H7 (cell line): Measurements from ENCODE around the gene TSEN2. TPM values are rescaled to one million over a fixed set of nuclear protein-coding genes. Genes with fewer than 3 reads are reported as not detected.

Experiments used
- DNase-seq: peaks from one replicate; pipeline ENCODE4 v3.0.0; 2012
- H3K27me3 ChIP-seq: 2 replicates; pipeline ENCODE4 v1.6.0; 2011; ENCODE audit warnings: mild to moderate bottlenecking, low read length; ENCODE audit not compliant: control insufficient read depth, insufficient read depth
- H3K36me3 ChIP-seq: replicated peaks from 2 replicates; pipeline ENCODE4 v1.5.1; 2011; ENCODE audit warnings: low read length; ENCODE audit not compliant: control insufficient read depth, insufficient read depth
- H3K4me3 ChIP-seq: 2 replicates; pipeline ENCODE4 v1.5.1; 2011; ENCODE audit warnings: low read depth, mild to moderate bottlenecking, control low read depth, low read length, moderate library complexity; ENCODE audit not compliant: insufficient read depth
- total RNA-seq: library from RNA; depleted of rRNA; stranded (reverse); fragments of >200 nt; shearing (Covaris generic); gene quantifications from 2 replicates; pipeline ENCODE4 v1.2.3, GENCODE V29; 2014; rRNA removed

Gene TSEN2
- 17.1 and 19.3 TPM in 2 replicates for total RNA-seq

DNA sequence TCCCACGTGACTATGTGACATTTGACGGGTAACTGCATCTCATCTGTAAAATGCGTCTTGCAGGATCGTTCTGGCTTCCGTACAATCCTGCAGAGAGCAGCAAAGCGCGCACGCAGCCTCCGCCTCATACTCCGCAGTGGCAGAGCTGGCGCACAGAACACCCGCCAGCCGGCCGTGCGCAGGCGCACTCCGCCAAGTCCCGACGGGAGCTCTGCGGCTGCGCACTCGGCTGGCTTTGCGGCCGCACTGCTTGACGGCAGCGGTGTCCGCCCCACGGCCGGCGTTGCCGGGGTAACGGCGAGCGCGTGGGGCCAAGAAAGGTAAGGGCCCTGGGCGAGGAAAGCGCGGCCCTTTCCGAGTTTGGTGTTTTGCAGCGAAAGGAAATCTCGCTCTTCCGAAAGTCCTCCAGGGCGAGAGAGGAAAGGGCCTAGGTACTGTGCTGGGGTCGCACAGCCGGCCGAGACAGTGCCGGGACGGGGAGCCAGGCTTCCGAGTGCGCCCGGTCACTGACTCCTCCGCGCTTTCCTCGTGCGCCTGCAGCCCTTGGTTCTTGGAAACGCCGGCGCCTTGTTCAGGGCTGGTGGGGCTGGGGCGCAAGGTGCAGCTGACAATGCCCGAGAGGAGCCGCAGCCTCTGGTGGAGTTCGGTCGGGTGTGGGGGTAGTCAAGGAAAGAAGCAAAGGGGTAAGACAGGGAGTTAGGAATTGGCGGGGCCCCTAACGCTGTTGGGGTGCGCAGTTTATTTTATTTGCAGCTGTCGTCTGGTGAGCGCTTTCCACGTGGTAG lies at the start of gene TSEN2:
TSS of gene TSEN2 (plus strand) at position 283 of the 785 bp plus-strand sequence. CDS start 5,321 bp downstream, outside the sequence.
- peak; percentile 99 for DNase-seq
- peaks cover 3% of the 10 kb centered on the region for H3K36me3 ChIP-seq
- 0 out of 2 replicates have a peak, but pooled peaks cover 2% of the 10 kb centered on the region for H3K27me3 ChIP-seq
- peak within 1 kb of the TSS; percentile 86 for H3K4me3 ChIP-seq

GRCh38 chr3:12436514-12437220 lies 47.6 kb upstream of the TSEN2 start:
- DNase-seq, result no peak
- Histone ChIP-seq H3K4me3 (no peak overlapping the region), H3K36me3 (no peaks in the 10 kb centered on the region), H3K27me3 (no peaks in the 10 kb centered on the region)

DNA sequence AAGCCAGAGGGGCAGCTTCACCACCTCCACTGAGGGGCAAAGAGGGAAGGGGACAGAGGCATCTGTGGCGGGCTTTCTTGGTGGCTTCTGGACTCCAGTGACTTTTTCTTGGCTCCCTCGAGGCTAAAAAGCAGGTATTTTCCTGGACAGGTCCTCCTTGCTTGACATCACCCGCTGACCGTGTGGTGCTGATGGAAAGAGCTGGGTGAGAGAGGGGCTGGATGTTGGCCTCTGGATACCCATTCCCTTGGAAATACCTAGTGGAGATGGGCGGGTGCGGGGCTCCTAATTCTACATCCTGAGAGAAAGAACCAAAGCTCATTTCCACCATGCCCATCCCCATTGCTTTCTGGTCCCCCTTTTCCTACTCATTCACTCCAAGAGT lies 47.1 kb upstream of the TSEN2 start:
- no peak overlapping the region for H3K4me3 ChIP-seq
- no peak for DNase-seq
- no peaks in the 10 kb centered on the region for H3K36me3 ChIP-seq
- peaks cover 2% of the 10 kb centered on the region; the same call in 1 of the 2 replicates for H3K27me3 ChIP-seq

DNA sequence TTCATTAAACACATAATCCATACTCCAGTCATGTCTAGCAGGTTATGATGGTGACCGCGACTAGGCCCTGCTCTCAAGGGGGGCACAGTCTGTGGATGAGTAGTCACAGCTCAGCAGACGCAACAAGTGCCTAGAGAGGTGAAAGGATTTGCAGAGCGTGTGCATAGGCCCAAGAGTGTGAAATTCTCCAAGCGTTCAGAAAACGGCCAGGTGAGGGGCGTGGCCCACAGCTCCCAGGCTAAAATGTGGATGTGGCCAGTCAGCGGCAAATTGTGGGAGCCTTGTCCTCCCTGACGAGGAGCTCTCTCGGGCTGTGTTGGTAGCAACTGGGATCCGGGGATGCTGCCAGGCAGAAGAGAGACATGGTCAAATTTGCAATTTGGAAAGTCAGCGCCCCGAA lies 46.4 kb upstream of the TSEN2 start:
- H3K36me3 ChIP-seq, result no peaks in the 10 kb centered on the region
- peaks cover 2% of the 10 kb centered on the region; the same call in 1 of the 2 replicates for H3K27me3 ChIP-seq
- H3K4me3 ChIP-seq, result no peak overlapping the region
- DNase-seq, result no peak

DNA sequence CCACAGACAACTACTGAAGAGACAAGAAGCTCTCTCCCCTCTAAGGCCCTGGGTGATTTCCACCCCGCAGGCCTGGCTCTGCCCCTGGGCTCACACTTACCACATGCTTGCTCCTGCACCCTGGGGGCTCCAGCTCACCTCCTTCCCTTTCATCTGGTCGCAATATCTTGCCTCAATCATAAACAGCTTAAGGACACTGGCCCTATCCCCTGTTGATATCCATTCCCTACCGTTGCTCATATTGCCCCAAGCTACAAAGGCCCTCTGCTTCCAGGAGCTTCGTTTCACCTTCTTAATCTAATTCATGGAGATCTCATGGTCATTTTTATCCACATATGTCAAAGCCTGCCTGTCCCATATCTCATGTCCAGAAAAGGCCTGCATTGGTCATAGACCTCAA lies 46.0 kb upstream of the TSEN2 start:
- Histone ChIP-seq H3K4me3 (no peak overlapping the region), H3K36me3 (no peaks in the 10 kb centered on the region), H3K27me3 (peaks cover 2% of the 10 kb centered on the region; the same call in 1 of the 2 replicates)
- DNase-seq, result no peak

DNA sequence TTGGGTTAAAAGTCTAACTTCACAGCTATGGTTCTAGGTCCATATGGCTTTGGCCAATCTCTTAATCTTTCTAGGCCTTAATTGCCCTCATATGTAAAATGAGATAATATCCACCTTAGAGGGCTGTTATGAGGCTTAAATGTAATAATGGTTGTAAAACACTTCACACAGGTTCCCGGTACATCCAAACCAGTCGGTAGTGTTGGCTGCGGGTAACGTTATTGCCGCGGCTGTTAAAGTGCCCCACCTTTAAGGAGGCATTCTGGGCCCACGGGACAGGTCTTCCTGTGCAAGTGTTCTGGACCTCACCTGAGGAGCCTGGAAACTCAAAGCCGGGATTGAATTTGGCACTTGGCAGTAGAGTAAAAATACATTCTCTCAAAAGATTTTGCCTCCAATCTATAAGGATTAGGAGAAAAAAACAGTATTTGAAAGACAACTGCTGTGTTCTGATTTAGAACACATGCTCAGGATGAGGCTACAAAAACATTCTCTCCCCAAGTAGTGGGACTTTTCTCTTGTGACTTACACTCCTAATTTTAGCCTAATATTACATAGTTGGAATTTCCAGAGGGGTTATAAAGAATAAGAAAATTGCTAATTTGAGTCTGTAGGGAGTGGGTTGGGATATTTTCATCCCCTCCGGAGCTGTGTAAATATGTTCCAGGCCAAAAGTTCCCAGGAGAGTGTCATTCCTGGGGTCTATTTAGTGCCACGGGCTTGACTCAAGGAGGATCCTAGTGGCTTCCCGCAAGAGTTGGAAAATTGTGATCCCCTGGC lies 44.9 kb upstream of the TSEN2 start:
- DNase-seq, result no peak
- Histone ChIP-seq H3K36me3 (no peaks in the 10 kb centered on the region), H3K4me3 (no peak overlapping the region), H3K27me3 (peaks cover 2% of the 10 kb centered on the region; the same call in 1 of the 2 replicates)

GRCh38 chr3:12440927-12441714 lies 43.2 kb upstream of the TSEN2 start:
- Histone ChIP-seq H3K4me3 (no peak overlapping the region), H3K27me3 (peaks cover 2% of the 10 kb centered on the region; the same call in 1 of the 2 replicates), H3K36me3 (no peaks in the 10 kb centered on the region)
- DNase-seq, result no peak

GRCh38 chr3:12442654-12443501 lies 41.4 kb upstream of the TSEN2 start:
- DNase-seq, result no peak
- H3K36me3 ChIP-seq, result no peaks in the 10 kb centered on the region
- peaks cover 2% of the 10 kb centered on the region; the same call in 1 of the 2 replicates for H3K27me3 ChIP-seq
- no peak overlapping the region for H3K4me3 ChIP-seq

- no peak for DNase-seq
- Histone ChIP-seq H3K27me3 (peaks cover 2% of the 10 kb centered on the region; the same call in 1 of the 2 replicates), H3K36me3 (no peaks in the 10 kb centered on the region), H3K4me3 (no peak overlapping the region)
Measured at GRCh38 chr3:12443781-12444522, 40.3 kb upstream of the TSEN2 start.

GRCh38 chr3:12444582-12445471 lies 39.5 kb upstream of the TSEN2 start:
- Histone ChIP-seq H3K36me3 (no peaks in the 10 kb centered on the region), H3K27me3 (peaks cover 2% of the 10 kb centered on the region; the same call in 1 of the 2 replicates), H3K4me3 (no peak overlapping the region)
- peak; percentile 82 for DNase-seq

- no peak for DNase-seq
- H3K27me3 ChIP-seq, result peaks cover 2% of the 10 kb centered on the region; the same call in 1 of the 2 replicates
- no peaks in the 10 kb centered on the region for H3K36me3 ChIP-seq
- no peak overlapping the region for H3K4me3 ChIP-seq
Measured at GRCh38 chr3:12445523-12446240, 38.6 kb upstream of the TSEN2 start.
